H1 (cell line): ENCODE data around the gene PRR5L. TPM values are rescaled to one million over a fixed set of nuclear protein-coding genes. Genes with fewer than 3 reads are reported as not detected.

Source experiments
- CTCF ChIA-PET: fragments of 300-600 bp; sonication (Branson Sonifier 250); formaldehyde crosslinking; loops from one replicate; lab custom pipeline; 2021; ENCODE audit not compliant: partially characterized antibody; lab: Charles Lee
- POLR2A ChIA-PET: fragments of 300-600 bp; sonication (Branson Sonifier 250); formaldehyde crosslinking; loops from one replicate; lab custom pipeline; 2021; ENCODE audit warnings: inconsistent platforms; ENCODE audit not compliant: partially characterized antibody; lab: Charles Lee
- DNase-seq, 2 experiments: peaks; one replicate each; pipeline versions ENCODE4 v3.0.0 to v3.0.0-alpha.2; 2010 to 2022; ENCODE audit warnings: low spot score in 2 of 2, low read depth in 1 of 2, mixed read lengths in 1 of 2
- FAIRE-seq: peaks from 2 replicates; lab custom pipeline; 2011; peaks lifted over from hg19 to GRCh38; lab: Jason Lieb, UNC
- H2AFZ ChIP-seq: 2 replicates; pipeline ENCODE4 v1.8.1; 2012; ENCODE audit warnings: low read length, inconsistent platforms
- H2AK5ac ChIP-seq: 2 replicates; pipeline ENCODE4 v1.6.1; 2013; ENCODE audit warnings: low read depth, low read length
- H2BK120ac ChIP-seq: replicated peaks from 2 replicates; pipeline ENCODE3; 2013; ENCODE audit warnings: low read depth, low read length, inconsistent platforms
- H2BK12ac ChIP-seq: 2 replicates; pipeline ENCODE4 v1.6.1; 2013; ENCODE audit warnings: low read depth, low read length
- H2BK15ac ChIP-seq: 2 replicates; pipeline ENCODE4 v1.6.1; 2013; ENCODE audit warnings: low read length
- H2BK20ac ChIP-seq: 2 replicates; pipeline ENCODE4 v1.6.1; 2013; ENCODE audit warnings: low read length
- H2BK5ac ChIP-seq: 2 replicates; pipeline ENCODE4 v1.6.1; 2013; ENCODE audit warnings: low read depth, low read length
- H3K14ac ChIP-seq: 2 replicates; pipeline ENCODE4 v1.6.1; 2013; ENCODE audit warnings: inconsistent platforms; ENCODE audit not compliant: insufficient read length
- H3K18ac ChIP-seq: 2 replicates; pipeline ENCODE4 v1.6.1; 2013; ENCODE audit warnings: low read length; ENCODE audit errors: extremely low read depth
- H3K23ac ChIP-seq: 2 replicates; pipeline ENCODE4 v1.6.1; 2013; ENCODE audit warnings: inconsistent platforms; ENCODE audit not compliant: insufficient read length
- H3K23me2 ChIP-seq: 2 replicates; pipeline ENCODE4 v1.6.1; 2013; ENCODE audit warnings: low read depth, low read length
- H3K27ac ChIP-seq: 2 replicates; pipeline ENCODE4 v1.6.1; 2011; ENCODE audit warnings: low read depth, low read length, inconsistent platforms
- H3K27me3 ChIP-seq, 4 experiments: replicated peaks in 1 of 4; 1 replicate in 1 of 4; 2 replicates in 3 of 4; pipeline versions ENCODE4 v1.6.1 to v1.8.1; 2011 to 2013; ENCODE audit warnings: low read length in 3 of 4, mild to moderate bottlenecking in 3 of 4, inconsistent platforms in 2 of 4, mixed read lengths in 2 of 4, moderate library complexity in 1 of 4; ENCODE audit not compliant: control insufficient read depth in 3 of 4, insufficient read depth in 3 of 4; ENCODE audit errors: extremely low read depth in 1 of 4
- H3K36me3 ChIP-seq, 4 experiments: 2 replicates each; pipeline versions ENCODE4 v1.6.1 to v1.8.1; 2011 to 2013; ENCODE audit warnings: mild to moderate bottlenecking in 4 of 4, low read length in 3 of 4, moderate library complexity in 2 of 4, control low read depth in 1 of 4, inconsistent platforms in 1 of 4; ENCODE audit not compliant: insufficient read depth in 4 of 4, control insufficient read depth in 2 of 4
- H3K4ac ChIP-seq: replicated peaks from 2 replicates; pipeline ENCODE3; 2013; ENCODE audit warnings: low read length, low read depth, mixed read lengths, inconsistent platforms; ENCODE audit not compliant: insufficient read length
- H3K4me1 ChIP-seq, 4 experiments: replicated peaks in 1 of 4; 1 replicate in 1 of 4; 2 replicates in 3 of 4; pipeline versions ENCODE4 v1.6.1 to v1.8.1; 2011 to 2013; ENCODE audit warnings: low read length in 3 of 4, inconsistent platforms in 2 of 4, mixed read lengths in 1 of 4; ENCODE audit not compliant: insufficient read depth in 4 of 4, control insufficient read depth in 3 of 4
- H3K4me2 ChIP-seq, 2 experiments: 2 replicates each; pipeline versions ENCODE4 v1.6.1 to v1.8.1; 2011 to 2013; ENCODE audit warnings: low read depth in 2 of 2, low read length in 2 of 2, control low read depth in 1 of 2, inconsistent platforms in 1 of 2, mild to moderate bottlenecking in 1 of 2; ENCODE audit not compliant: insufficient read depth in 1 of 2
- H3K4me3 ChIP-seq, 4 experiments: fragments of 200-600, 300-600 bp in 1 of 4; sonication (generic), shearing (Covaris generic), sonication (Bioruptor Twin) in 1 of 4; 2 replicates each; pipeline versions ENCODE4 v1.5.1 to v1.8.1; 2011 to 2016; ENCODE audit warnings: low read length in 4 of 4, low read depth in 3 of 4, control low read depth in 2 of 4, inconsistent platforms in 2 of 4, mild to moderate bottlenecking in 2 of 4, mixed read lengths in 1 of 4, moderate library complexity in 1 of 4; ENCODE audit not compliant: insufficient read depth in 2 of 4; ENCODE audit errors: extremely low read depth in 1 of 4
- H3K56ac ChIP-seq: replicated peaks from 2 replicates; pipeline ENCODE3; 2013; ENCODE audit warnings: low read depth, mild to moderate bottlenecking, mixed read lengths, low read length, inconsistent platforms; ENCODE audit not compliant: insufficient read length
- H3K79me1 ChIP-seq: 2 replicates; pipeline ENCODE4 v1.6.1; 2013; ENCODE audit warnings: low read depth, low read length, control low read depth
- H3K79me2 ChIP-seq, 2 experiments: 2 replicates each; pipeline versions ENCODE4 v1.6.1 to v1.8.1; 2012 to 2013; ENCODE audit warnings: low read length in 2 of 2, mild to moderate bottlenecking in 2 of 2, inconsistent platforms in 1 of 2; ENCODE audit not compliant: insufficient read depth in 2 of 2, control insufficient read depth in 1 of 2
- H3K9ac ChIP-seq, 4 experiments: replicated peaks in 1 of 4; 1 replicate in 1 of 4; 2 replicates in 3 of 4; pipeline versions ENCODE4 v1.6.1 to v1.8.1; 2011 to 2013; ENCODE audit warnings: low read depth in 3 of 4, low read length in 3 of 4, control low read depth in 2 of 4, mild to moderate bottlenecking in 2 of 4, moderate library complexity in 2 of 4, inconsistent platforms in 1 of 4; ENCODE audit errors: extremely low read depth in 1 of 4
- H3K9me3 ChIP-seq, 2 experiments: 2 replicates each; pipeline versions ENCODE4 v1.6.1 to v1.8.1; 2012 to 2013; ENCODE audit warnings: mild to moderate bottlenecking in 2 of 2, moderate library complexity in 2 of 2, control low read depth in 1 of 2, inconsistent platforms in 1 of 2, low read depth in 1 of 2, low read length in 1 of 2, mixed read lengths in 1 of 2; ENCODE audit not compliant: insufficient read depth in 2 of 2
- H4K20me1 ChIP-seq, 2 experiments: replicated peaks in 1 of 2; 2 replicates each; pipeline versions ENCODE3 to v1.8.1; 2011 to 2013; ENCODE audit warnings: inconsistent platforms in 2 of 2, low read length in 2 of 2, mild to moderate bottlenecking in 1 of 2; ENCODE audit not compliant: insufficient read depth in 2 of 2, control insufficient read depth in 1 of 2
- H4K5ac ChIP-seq: 2 replicates; pipeline ENCODE4 v1.6.1; 2013; ENCODE audit warnings: low read length, low read depth, mixed read lengths, inconsistent platforms; ENCODE audit not compliant: insufficient read length
- H4K8ac ChIP-seq: 2 replicates; pipeline ENCODE4 v1.8.0; 2013; ENCODE audit warnings: mild to moderate bottlenecking, moderate library complexity, low read length, inconsistent platforms; ENCODE audit not compliant: insufficient read depth; ENCODE audit errors: extremely low read depth
- H4K91ac ChIP-seq: replicated peaks from 2 replicates; pipeline ENCODE3; 2013; ENCODE audit warnings: low read length, mixed read lengths, inconsistent platforms; ENCODE audit not compliant: insufficient read length
- BRCA1 ChIP-seq: IDR thresholded peaks from 2 replicates; pipeline ENCODE4 v1.6.1; 2012; ENCODE audit warnings: low read depth, low read length, improper control_type of control experiment
- CHD1 ChIP-seq: IDR thresholded peaks from 2 replicates; pipeline ENCODE4 v1.6.1; 2012; ENCODE audit warnings: low read depth, low read length, improper control_type of control experiment
- JUN ChIP-seq: IDR thresholded peaks from 2 replicates; pipeline ENCODE4 v1.6.1; 2011; ENCODE audit warnings: low read depth, mild to moderate bottlenecking, improper control_type of control experiment, low read length
- JUND ChIP-seq: IDR thresholded peaks from 2 replicates; pipeline ENCODE4 v1.6.1; 2011; ENCODE audit warnings: mild to moderate bottlenecking, improper control_type of control experiment, low read length
- KDM4A ChIP-seq: IDR thresholded peaks from one replicate; pipeline ENCODE4 v1.7.1; 2012; ENCODE audit warnings: low read depth, mild to moderate bottlenecking, moderate library complexity, low read length, inconsistent platforms; ENCODE audit not compliant: severe bottlenecking
- KDM5A ChIP-seq: fragments of 200-600 bp; IDR thresholded peaks from 2 replicates; pipeline ENCODE4 v1.7.1; 2012; ENCODE audit warnings: mild to moderate bottlenecking, low read length, inconsistent platforms, mixed read lengths
- RBBP5 ChIP-seq: IDR thresholded peaks from 2 replicates; pipeline ENCODE4 v1.7.1; 2012; ENCODE audit warnings: low read depth, mild to moderate bottlenecking, inconsistent platforms, low read length, moderate library complexity, borderline replicate concordance
- RNF2 ChIP-seq: fragments of 200-900, 300-1000 bp; sonication (generic); IDR thresholded peaks from 2 replicates; pipeline ENCODE4 v1.7.1; 2016; ENCODE audit warnings: borderline replicate concordance, low read depth, mild to moderate bottlenecking, antibody characterized with exemption, low read length; ENCODE audit not compliant: poor library complexity, severe bottlenecking; ENCODE audit errors: missing control alignments
- SP2 ChIP-seq: IDR thresholded peaks from 2 replicates; pipeline ENCODE4 v1.6.1; 2012; ENCODE audit warnings: mild to moderate bottlenecking, low read length, inconsistent platforms
- WGBS, 2 experiments: shearing (Covaris generic) in 1 of 2; methylation state at CpG; one replicate each; pipeline versions ENCODE4 v1.1.6 to v1.1.7; 2013 to 2015; ENCODE audit warnings: low lambda C conversion rate in 2 of 2, mixed read lengths in 2 of 2, inconsistent platforms in 1 of 2, low coverage in 1 of 2, missing lambda C conversion rate in 1 of 2; ENCODE audit not compliant: insufficient replicate concordance in 2 of 2, insufficient coverage in 1 of 2, insufficient read length in 1 of 2; ENCODE audit errors: extremely low coverage in 1 of 2, missing lambda C conversion rate in 1 of 2; 5-methylcytosine and 5-hydroxymethylcytosine counted together
- polyA plus RNA-seq, 7 experiments: library from polyadenylated mRNA; depleted of rRNA in 3 of 7; stranded (reverse) in 5 of 7; unstranded in 2 of 7; fragments of >200 nt in 5 of 7; fragments of 200-250 nt in 2 of 7; gene quantifications; 1 replicate in 5 of 7; 2 replicates in 1 of 7; 4 replicates in 1 of 7; pipeline versions ENCODE4 v1.2.1 to v1.2.3, GENCODE V29; 2011 to 2013; ENCODE audit warnings: missing spikeins in 2 of 7, mixed read lengths in 2 of 7
- total RNA-seq: library from RNA; stranded (reverse); fragmentation: NEBNext Ultra II Directional; extraction: Animal tissue kit (Norgen Biotek cat#: 25700); gene quantifications from 2 replicates; pipeline ENCODE4 v1.2.1, GENCODE V29; 2021
- TF ChIP-seq, protein P1 (sequence below): IDR thresholded peaks from 2 replicates; pipeline ENCODE4 v1.6.1; 2012; ENCODE audit warnings: inconsistent platforms

Gene PRR5L
- total and polyA plus RNA-seq, 2 of the 8 experiments (the other 6 are each of a cell fraction or from before 2014, with no cell fraction given) = 6.6 to 10.1 TPM

DNA sequence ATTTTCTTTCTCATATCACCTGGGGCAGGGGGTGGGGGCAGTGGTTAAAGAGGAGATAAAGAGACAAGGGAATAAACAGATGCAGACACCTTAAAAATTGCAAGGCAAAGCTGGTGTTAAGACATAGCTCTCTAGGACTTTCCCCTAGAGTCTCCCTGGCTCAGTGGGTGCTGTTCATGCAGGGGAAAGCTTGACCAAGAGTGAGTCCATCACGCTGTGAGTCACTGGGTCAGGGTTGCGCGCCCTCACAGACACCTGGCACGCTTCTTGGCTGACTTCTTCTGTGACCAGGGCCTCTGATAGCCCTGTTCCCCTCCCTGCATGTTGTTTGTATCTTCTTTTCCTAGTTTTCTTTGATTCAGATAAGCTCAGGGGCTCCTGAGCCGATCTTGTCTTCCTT is 38.7 kb upstream of the PRR5L start:
- H2BK15ac ChIP-seq = no peak overlapping the region
- H4K20me1 ChIP-seq = no peaks in the 10 kb centered on the region
- no peak overlapping the region for H2AK5ac ChIP-seq
- no peak overlapping the region for H3K56ac ChIP-seq
- H4K91ac ChIP-seq = no peak overlapping the region
- H3K23me2 ChIP-seq = no peaks in the 10 kb centered on the region
- H3K4ac ChIP-seq = no peak overlapping the region
- no peak overlapping the region for H3K4me2 ChIP-seq
- no peak overlapping the region for H4K8ac ChIP-seq
- no peaks in the 10 kb centered on the region; a peak in 2 of 7 replicates for H3K27me3 ChIP-seq
- peaks cover 2 to 4% of the 10 kb centered on the region in 2 experiments; a peak in 1 of 4 replicates for H3K9me3 ChIP-seq
- TF ChIP-seq JUND (no peak), RNF2 (no peak), BRCA1 (no peak), RBBP5 (no peak), KDM5A (no peak), JUN (no peak), CHD1 (no peak), KDM4A (no peak), SP2 (no peak)
- TF ChIP-seq, protein P1, sequence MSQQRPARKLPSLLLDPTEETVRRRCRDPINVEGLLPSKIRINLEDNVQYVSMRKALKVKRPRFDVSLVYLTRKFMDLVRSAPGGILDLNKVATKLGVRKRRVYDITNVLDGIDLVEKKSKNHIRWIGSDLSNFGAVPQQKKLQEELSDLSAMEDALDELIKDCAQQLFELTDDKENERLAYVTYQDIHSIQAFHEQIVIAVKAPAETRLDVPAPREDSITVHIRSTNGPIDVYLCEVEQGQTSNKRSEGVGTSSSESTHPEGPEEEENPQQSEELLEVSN = no peak
- ChIA-PET CTCF (interaction anchor here (0.7 to 6.0 kb wide), 22 partner anchors 8 to 769 kb away, joined by 3 to 42 read pairs (median 5); no protein-coding TSS in a partner anchor), POLR2A (no interaction called here)
- H3K23ac ChIP-seq = no peak overlapping the region
- H2BK120ac ChIP-seq = no peak overlapping the region
- FAIRE-seq (no peak), DNase-seq (no peak)
- no peak overlapping the region for H3K4me3 ChIP-seq
- no peaks in the 10 kb centered on the region for H3K79me2 ChIP-seq
- no peak overlapping the region for H2AFZ ChIP-seq
- H3K27ac ChIP-seq = no peak overlapping the region
- H2BK12ac ChIP-seq = no peak overlapping the region
- no peaks in the 10 kb centered on the region for H3K36me3 ChIP-seq
- no peak overlapping the region for H2BK5ac ChIP-seq
- H3K79me1 ChIP-seq = no peaks in the 10 kb centered on the region
- no peak overlapping the region for H3K18ac ChIP-seq
- H3K14ac ChIP-seq = no peak overlapping the region
- H3K9ac ChIP-seq = no peak overlapping the region
- H3K4me1 ChIP-seq = peaks cover 0 to 1% (median 0%) of the 10 kb centered on the region in 4 experiments; a peak in 1 of 7 replicates
- WGBS, 2 experiments = 94% methylated on average over 4 of the region's 5 CpGs; no CpG with 5 or more reads in 1 of the 2 experiments
- no peak overlapping the region for H2BK20ac ChIP-seq
- H4K5ac ChIP-seq = no peak overlapping the region
